Measurements from ENCODE around the gene SSR1.

DNA sequence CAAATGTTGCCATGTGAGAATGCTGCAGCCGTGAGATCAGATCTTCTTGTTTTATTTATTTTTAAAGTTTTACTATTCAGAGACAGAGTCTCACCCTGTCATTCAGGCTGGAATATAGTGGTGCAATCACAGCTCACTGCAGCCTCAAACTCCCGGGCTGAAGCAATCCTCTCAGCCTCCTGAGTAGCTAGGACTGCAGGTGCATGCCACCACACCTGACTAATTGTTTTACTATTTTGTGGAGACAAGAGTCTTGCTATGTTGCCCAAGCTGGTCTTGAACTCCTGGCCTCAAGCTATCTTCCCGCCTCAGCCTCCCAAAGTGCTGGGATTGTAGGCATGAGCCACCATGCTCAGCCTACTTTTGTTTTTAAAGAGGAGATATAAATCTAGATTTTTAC is 22.5 kb upstream of the SSR1 start:
- TF ChIP-seq, protein P1, sequence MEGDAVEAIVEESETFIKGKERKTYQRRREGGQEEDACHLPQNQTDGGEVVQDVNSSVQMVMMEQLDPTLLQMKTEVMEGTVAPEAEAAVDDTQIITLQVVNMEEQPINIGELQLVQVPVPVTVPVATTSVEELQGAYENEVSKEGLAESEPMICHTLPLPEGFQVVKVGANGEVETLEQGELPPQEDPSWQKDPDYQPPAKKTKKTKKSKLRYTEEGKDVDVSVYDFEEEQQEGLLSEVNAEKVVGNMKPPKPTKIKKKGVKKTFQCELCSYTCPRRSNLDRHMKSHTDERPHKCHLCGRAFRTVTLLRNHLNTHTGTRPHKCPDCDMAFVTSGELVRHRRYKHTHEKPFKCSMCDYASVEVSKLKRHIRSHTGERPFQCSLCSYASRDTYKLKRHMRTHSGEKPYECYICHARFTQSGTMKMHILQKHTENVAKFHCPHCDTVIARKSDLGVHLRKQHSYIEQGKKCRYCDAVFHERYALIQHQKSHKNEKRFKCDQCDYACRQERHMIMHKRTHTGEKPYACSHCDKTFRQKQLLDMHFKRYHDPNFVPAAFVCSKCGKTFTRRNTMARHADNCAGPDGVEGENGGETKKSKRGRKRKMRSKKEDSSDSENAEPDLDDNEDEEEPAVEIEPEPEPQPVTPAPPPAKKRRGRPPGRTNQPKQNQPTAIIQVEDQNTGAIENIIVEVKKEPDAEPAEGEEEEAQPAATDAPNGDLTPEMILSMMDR (conservative IDR thresholded peaks at IDR 0.05 in 1 of 2, IDR thresholded peaks at IDR 0.05 in 1 of 2; ENCODE audit: low read depth in 1 of 2, low read length in 2 of 2), result no peak
- TF ChIP-seq EZH2 (IDR thresholded peaks at IDR 0.05; ENCODE audit: low read length, missing control alignments), result no peak
